Trophoblast cell (in vitro differentiated cells and primary cell): Measurements from ENCODE around the gene PRODH2.

ENCODE experiments used
- DNase-seq, 2 donors: peaks; one replicate each; pipeline ENCODE4 v3.0.0-alpha.2; 2016
- H2AFZ ChIP-seq: 2 replicates; pipeline ENCODE4 v1.6.1; 2013; ENCODE audit warnings: low read length, moderate library complexity, mild to moderate bottlenecking; ENCODE audit not compliant: insufficient read depth, poor library complexity
- H2AK5ac ChIP-seq: 2 replicates; pipeline ENCODE4 v1.6.1; 2013; ENCODE audit warnings: mild to moderate bottlenecking, low read length
- H2BK120ac ChIP-seq: 2 replicates; pipeline ENCODE4 v1.6.1; 2013; ENCODE audit warnings: low read length, mild to moderate bottlenecking, moderate library complexity; ENCODE audit not compliant: insufficient read depth, poor library complexity
- H2BK12ac ChIP-seq: 2 replicates; pipeline ENCODE4 v1.6.1; 2013; ENCODE audit warnings: mild to moderate bottlenecking, low read length, moderate library complexity
- H2BK5ac ChIP-seq: 2 replicates; pipeline ENCODE4 v1.6.1; 2013; ENCODE audit warnings: low read length, low read depth, moderate library complexity, mild to moderate bottlenecking; ENCODE audit not compliant: poor library complexity
- H3K14ac ChIP-seq: 2 replicates; pipeline ENCODE4 v1.6.1; 2013; ENCODE audit warnings: mild to moderate bottlenecking, low read length
- H3K18ac ChIP-seq: 2 replicates; pipeline ENCODE4 v1.6.1; 2013; ENCODE audit warnings: mild to moderate bottlenecking, low read length
- H3K23ac ChIP-seq: 2 replicates; pipeline ENCODE4 v1.6.1; 2013; ENCODE audit warnings: low read length
- H3K27ac ChIP-seq: 2 replicates; pipeline ENCODE4 v1.5.1; 2013; ENCODE audit warnings: low read depth, mild to moderate bottlenecking, inconsistent platforms, low read length, moderate library complexity
- H3K27me3 ChIP-seq: 2 replicates; pipeline ENCODE4 v1.6.1; 2013; ENCODE audit warnings: inconsistent platforms, mild to moderate bottlenecking, low read length, moderate library complexity; ENCODE audit not compliant: insufficient read depth
- H3K36me3 ChIP-seq, 2 experiments: 1 replicate in 1 of 2; 2 replicates in 1 of 2; pipeline ENCODE4 v1.6.1; 2013; ENCODE audit warnings: low read length in 2 of 2, mild to moderate bottlenecking in 2 of 2, moderate library complexity in 1 of 2; ENCODE audit not compliant: insufficient read depth in 2 of 2, control insufficient read depth in 1 of 2
- H3K4ac ChIP-seq: 2 replicates; pipeline ENCODE4 v1.6.1; 2013; ENCODE audit warnings: low read depth, mild to moderate bottlenecking, low read length, moderate library complexity
- H3K4me1 ChIP-seq, 2 experiments: 1 replicate in 1 of 2; 2 replicates in 1 of 2; pipeline ENCODE4 v1.6.1; 2013; ENCODE audit warnings: low read length in 2 of 2, mild to moderate bottlenecking in 2 of 2, moderate library complexity in 1 of 2; ENCODE audit not compliant: insufficient read depth in 2 of 2, control insufficient read depth in 1 of 2
- H3K4me2 ChIP-seq: 2 replicates; pipeline ENCODE4 v1.6.1; 2013; ENCODE audit warnings: inconsistent platforms, mild to moderate bottlenecking, low read length, moderate library complexity
- H3K4me3 ChIP-seq: 2 replicates; pipeline ENCODE4 v1.5.1; 2013; ENCODE audit warnings: mild to moderate bottlenecking, low read depth, low read length, inconsistent platforms
- H3K79me1 ChIP-seq: one replicate; pipeline ENCODE4 v1.6.1; 2013; ENCODE audit warnings: low read length
- H3K79me2 ChIP-seq: 2 replicates; pipeline ENCODE4 v1.6.1; 2013; ENCODE audit warnings: low read length, mild to moderate bottlenecking; ENCODE audit not compliant: control insufficient read depth, insufficient read depth, poor library complexity
- H3K9ac ChIP-seq: 2 replicates; pipeline ENCODE4 v1.6.1; 2013; ENCODE audit warnings: mild to moderate bottlenecking, low read length
- H3K9me3 ChIP-seq: 2 replicates; pipeline ENCODE4 v1.6.1; 2013; ENCODE audit warnings: low read depth, mild to moderate bottlenecking, control low read depth, inconsistent platforms, low read length; ENCODE audit not compliant: insufficient read depth
- H4K12ac ChIP-seq: 2 replicates; pipeline ENCODE4 v1.6.1; 2013; ENCODE audit warnings: low read depth, mild to moderate bottlenecking, low read length, moderate library complexity
- H4K8ac ChIP-seq: 2 replicates; pipeline ENCODE4 v1.6.1; 2013; ENCODE audit warnings: low read depth, mild to moderate bottlenecking, low read length, moderate library complexity
- H4K91ac ChIP-seq: one replicate; pipeline ENCODE4 v1.6.1; 2013; ENCODE audit warnings: low read depth, mild to moderate bottlenecking, low read length, moderate library complexity
- WGBS: extraction: QIAGEN DNeasy Blood & Tissue Kit; methylation state at CpG from one replicate; pipeline ENCODE4 v1.1.7; 2013; ENCODE audit warnings: missing lambda C conversion rate; ENCODE audit not compliant: insufficient read length, insufficient coverage; ENCODE audit errors: extremely low coverage; 5-methylcytosine and 5-hydroxymethylcytosine counted together

Gene PRODH2

GRCh38 chr19:35833972-35834371, 21.3 kb upstream of the PRODH2 start:
- H2BK120ac ChIP-seq = no peak overlapping the region
- peaks cover 6% of the 10 kb centered on the region for H3K9me3 ChIP-seq
- H4K8ac ChIP-seq = no peak overlapping the region
- no peak overlapping the region for H3K27ac ChIP-seq
- no peak for DNase-seq
- H2BK12ac ChIP-seq = no peak overlapping the region
- no peak overlapping the region for H3K18ac ChIP-seq
- H3K4me2 ChIP-seq = no peak overlapping the region
- H4K91ac ChIP-seq = no peak overlapping the region
- no peak overlapping the region for H2AK5ac ChIP-seq
- no peak overlapping the region for H3K14ac ChIP-seq
- H4K12ac ChIP-seq = no peak overlapping the region
- H3K27me3 ChIP-seq = no peaks in the 10 kb centered on the region
- H3K79me1 ChIP-seq = no peaks in the 10 kb centered on the region
- H3K36me3 ChIP-seq = no peaks in the 10 kb centered on the region
- no CpG with 5 or more reads among the region's 7 CpGs for WGBS
- no peak overlapping the region for H3K23ac ChIP-seq
- no peak overlapping the region for H2BK5ac ChIP-seq
- H3K4me3 ChIP-seq = no peak overlapping the region
- no peak overlapping the region for H3K9ac ChIP-seq
- H3K79me2 ChIP-seq = no peaks in the 10 kb centered on the region
- H3K4me1 ChIP-seq = no peaks in the 10 kb centered on the region
- H3K4ac ChIP-seq = no peak overlapping the region
- H2AFZ ChIP-seq = no peak overlapping the region

- H3K36me3 ChIP-seq = no peaks in the 10 kb centered on the region
- H4K8ac ChIP-seq = no peak overlapping the region
- DNase-seq = no peak
- no peak overlapping the region for H3K23ac ChIP-seq
- H3K4me1 ChIP-seq = no peaks in the 10 kb centered on the region
- H3K27me3 ChIP-seq = no peaks in the 10 kb centered on the region
- H3K79me2 ChIP-seq = no peaks in the 10 kb centered on the region
- H3K18ac ChIP-seq = no peak overlapping the region
- no peak overlapping the region for H2BK12ac ChIP-seq
- H2AK5ac ChIP-seq = no peak overlapping the region
- H2AFZ ChIP-seq = no peak overlapping the region
- no CpG with 5 or more reads among the region's 4 CpGs for WGBS
- H4K91ac ChIP-seq = no peak overlapping the region
- H2BK5ac ChIP-seq = no peak overlapping the region
- H2BK120ac ChIP-seq = no peak overlapping the region
- H3K14ac ChIP-seq = no peak overlapping the region
- no peak overlapping the region for H3K4me3 ChIP-seq
- peaks cover 6% of the 10 kb centered on the region for H3K9me3 ChIP-seq
- no peak overlapping the region for H3K27ac ChIP-seq
- no peak overlapping the region for H4K12ac ChIP-seq
- no peak overlapping the region for H3K4me2 ChIP-seq
- no peak overlapping the region for H3K4ac ChIP-seq
- H3K9ac ChIP-seq = no peak overlapping the region
- H3K79me1 ChIP-seq = no peaks in the 10 kb centered on the region
Observed at GRCh38 chr19:35832054-35832453, 19.4 kb upstream of the PRODH2 start.

GRCh38 chr19:35830986-35831385, 18.3 kb upstream of the PRODH2 start:
- Histone ChIP-seq H2AFZ (no peak overlapping the region), H4K12ac (no peak overlapping the region), H3K14ac (no peak overlapping the region), H3K18ac (no peak overlapping the region), H3K23ac (no peak overlapping the region), H2BK120ac (no peak overlapping the region), H3K4ac (no peak overlapping the region), H4K91ac (no peak overlapping the region), H4K8ac (no peak overlapping the region), H2AK5ac (no peak overlapping the region), H3K79me1 (no peaks in the 10 kb centered on the region), H3K9me3 (peaks cover 6% of the 10 kb centered on the region), H3K79me2 (no peaks in the 10 kb centered on the region), H3K27me3 (no peaks in the 10 kb centered on the region), H3K9ac (no peak overlapping the region), H3K36me3 (no peaks in the 10 kb centered on the region), H3K4me1 (no peaks in the 10 kb centered on the region), H3K4me3 (no peak overlapping the region), H3K27ac (no peak overlapping the region), H2BK5ac (no peak overlapping the region), H3K4me2 (no peak overlapping the region), H2BK12ac (no peak overlapping the region)
- no peak for DNase-seq
- WGBS = no CpG with 5 or more reads among the region's 18 CpGs

GRCh38 chr19:35828692-35829301, 16.2 kb upstream of the PRODH2 start:
- Histone ChIP-seq H3K79me1 (no peaks in the 10 kb centered on the region), H3K27me3 (no peaks in the 10 kb centered on the region), H3K4me2 (no peak overlapping the region), H4K91ac (no peak overlapping the region), H3K79me2 (no peaks in the 10 kb centered on the region), H4K8ac (no peak overlapping the region), H2BK5ac (no peak overlapping the region), H3K4me1 (no peaks in the 10 kb centered on the region), H3K4ac (no peak overlapping the region), H4K12ac (no peak overlapping the region), H3K4me3 (no peak overlapping the region), H3K23ac (no peak overlapping the region), H2AFZ (no peak overlapping the region), H3K9me3 (peaks cover 6% of the 10 kb centered on the region), H3K36me3 (no peaks in the 10 kb centered on the region), H2BK120ac (no peak overlapping the region), H3K9ac (no peak overlapping the region), H3K18ac (no peak overlapping the region), H3K27ac (no peak overlapping the region), H3K14ac (no peak overlapping the region), H2BK12ac (no peak overlapping the region), H2AK5ac (no peak overlapping the region)
- no CpG with 5 or more reads among the region's 12 CpGs for WGBS
- DNase-seq = peak; percentile 72 to 91
